Urothelium cell line (cell line): Measurements from ENCODE around the gene SNAP25.

ENCODE experiments used
- DNase-seq: peaks from one replicate; pipeline ENCODE4 v3.0.0; 2011; ENCODE audit warnings: low spot score, mixed read lengths
- FAIRE-seq: peaks from 2 replicates; lab custom pipeline; 2011; peaks lifted over from hg19 to GRCh38; lab: Jason Lieb, UNC

Gene SNAP25

GRCh38 chr20:10328897-10329255 is 110.2 kb downstream of the SNAP25 start:
- FAIRE-seq (no peak), DNase-seq (no peak)

GRCh38 chr20:10329387-10330005 is 110.9 kb downstream of the SNAP25 start:
- DNase-seq, result no peak
- FAIRE-seq, result no peak

- DNase-seq, result no peak
- FAIRE-seq, result no peak
These were observed 111.4 kb downstream of the SNAP25 start for GRCh38 chr20:10330071-10330470.

- FAIRE-seq, result no peak
- DNase-seq, result no peak
These were observed 114.2 kb downstream of the SNAP25 start for GRCh38 chr20:10332656-10333415.

GRCh38 chr20:10336959-10337729 is 118.5 kb downstream of the SNAP25 start:
- DNase-seq (no peak), FAIRE-seq (no peak)

- FAIRE-seq (no peak), DNase-seq (no peak)
These were observed 120.0 kb downstream of the SNAP25 start for GRCh38 chr20:10338426-10339180.

GRCh38 chr20:10339609-10340008 is 121.0 kb downstream of the SNAP25 start:
- DNase-seq, result no peak
- FAIRE-seq, result no peak

- FAIRE-seq, result no peak
- DNase-seq, result no peak
These were observed 123.5 kb downstream of the SNAP25 start for GRCh38 chr20:10342152-10342551.

GRCh38 chr20:10344953-10345352 is 126.3 kb downstream of the SNAP25 start:
- DNase-seq (no peak), FAIRE-seq (no peak)

- no peak for FAIRE-seq
These were observed 128.7 kb downstream of the SNAP25 start for GRCh38 chr20:10347086-10347880.

GRCh38 chr20:10349118-10349517 is 130.5 kb downstream of the SNAP25 start:
- FAIRE-seq (no peak), DNase-seq (no peak)

More at GRCh38 chr20:10347086-10347880, 128.7 kb downstream of the SNAP25 start:
- DNase-seq, result no peak

GRCh38 chr20:10350188-10350842 is 131.7 kb downstream of the SNAP25 start:
- FAIRE-seq, result no peak
- DNase-seq, result no peak

- DNase-seq (no peak), FAIRE-seq (no peak)
These were observed 134.5 kb downstream of the SNAP25 start for GRCh38 chr20:10352934-10353824.

GRCh38 chr20:10356628-10357027 is 138.0 kb downstream of the SNAP25 start:
- DNase-seq (no peak), FAIRE-seq (no peak)
